Stimulated activated CD4-positive, alpha-beta T cell treated with anti-CD3 and anti-CD28 coated beads, Interleukin-1b, Interleukin-23, amount 100 ng/mL, for 48 hours (primary cell): Measurements from ENCODE around the gene C19orf18.

ENCODE experiments used
- DNase-seq: peaks from one replicate; pipeline ENCODE4 v3.0.0-alpha.2; 2020

The C19orf18 gene

GRCh38 chr19:57947088-57947418, 27.3 kb downstream of the C19orf18 start:
- no peak for DNase-seq

GRCh38 chr19:57946316-57946715, 28.0 kb downstream of the C19orf18 start:
- no peak for DNase-seq

- no peak for DNase-seq
Observed at GRCh38 chr19:57941593-57941992, 32.7 kb downstream of the C19orf18 start.

- no peak for DNase-seq
Observed at GRCh38 chr19:57935731-57936130, 38.6 kb downstream of the C19orf18 start.

GRCh38 chr19:57934820-57935665, 39.3 kb downstream of the C19orf18 start, which contains the start of gene ZNF418:
Gene ZNF418 (minus strand): TSS chr19:57935402. CDS start chr19:57933822, 1,580 bp downstream.
- peak; percentile 46 for DNase-seq

- DNase-seq = no peak
Observed at GRCh38 chr19:57927587-57927986, 46.7 kb downstream of the C19orf18 start.

- peak; percentile 86 for DNase-seq
Observed at GRCh38 chr19:57916168-57916995, 58.0 kb downstream of the C19orf18 start, which contains the start of gene ZNF417. Gene ZNF417 (minus strand): TSS chr19:57916592. CDS start chr19:57916411, 181 bp downstream.

GRCh38 chr19:57914531-57914930, 59.8 kb downstream of the C19orf18 start:
- DNase-seq = no peak
